Left ventricle myocardium superior (tissue), 1 donor: ENCODE results near the gene PAX8. TPM values are rescaled to one million over a fixed set of nuclear protein-coding genes. Genes with fewer than 3 reads are reported as not detected.
A peak's percentile ranks its signal among the peaks of the same experiment; 100 is the strongest.

Experiments used
- ATAC-seq: fragments of 200-7000 bp; cut with Tn5 transposase; one replicate; pipeline ENCODE4 v1.9.1; 2020; ENCODE audit warnings: mild to moderate bottlenecking, moderate library complexity
- DNase-seq: peaks from one replicate; pipeline ENCODE4 v3.0.0-alpha.2; 2020
- intact Hi-C: fragments of 100-400 bp; cut with micrococcal nuclease; formaldehyde crosslinking; loops from one replicate; pipeline ENCODE4 v1.11.0; 2022
- total RNA-seq: library from RNA; stranded (reverse); fragmentation: NEBNext Ultra II Directional; extraction: Animal tissue kit (Norgen Biotek cat#: 25700); gene quantifications from one replicate; pipeline ENCODE4 v1.2.1, GENCODE V29; 2021
- donor health status: DM: no; HTN: yes; CAD: no; lungs with severe emphysema.

The PAX8 gene
- total RNA-seq, 1 donor from 2014 or later = 0.30 TPM

GRCh38 chr2:113274432-113274831 lies 4.3 kb downstream of the PAX8 start:
- DNase-seq = no peak
- intact Hi-C loops = no loop called here
- no peak for ATAC-seq

- ATAC-seq = no peak
- intact Hi-C loops = no loop called here
- DNase-seq = no peak
Observed at GRCh38 chr2:113273981-113274380, 4.7 kb downstream of the PAX8 start.

GRCh38 chr2:113273027-113273551 lies 5.6 kb downstream of the PAX8 start:
- intact Hi-C loops = no loop called here
- DNase-seq (no peak), ATAC-seq (no peak)

GRCh38 chr2:113272477-113272876 lies 6.2 kb downstream of the PAX8 start:
- intact Hi-C loops = no loop called here
- no peak for DNase-seq
- ATAC-seq = no peak

DNA sequence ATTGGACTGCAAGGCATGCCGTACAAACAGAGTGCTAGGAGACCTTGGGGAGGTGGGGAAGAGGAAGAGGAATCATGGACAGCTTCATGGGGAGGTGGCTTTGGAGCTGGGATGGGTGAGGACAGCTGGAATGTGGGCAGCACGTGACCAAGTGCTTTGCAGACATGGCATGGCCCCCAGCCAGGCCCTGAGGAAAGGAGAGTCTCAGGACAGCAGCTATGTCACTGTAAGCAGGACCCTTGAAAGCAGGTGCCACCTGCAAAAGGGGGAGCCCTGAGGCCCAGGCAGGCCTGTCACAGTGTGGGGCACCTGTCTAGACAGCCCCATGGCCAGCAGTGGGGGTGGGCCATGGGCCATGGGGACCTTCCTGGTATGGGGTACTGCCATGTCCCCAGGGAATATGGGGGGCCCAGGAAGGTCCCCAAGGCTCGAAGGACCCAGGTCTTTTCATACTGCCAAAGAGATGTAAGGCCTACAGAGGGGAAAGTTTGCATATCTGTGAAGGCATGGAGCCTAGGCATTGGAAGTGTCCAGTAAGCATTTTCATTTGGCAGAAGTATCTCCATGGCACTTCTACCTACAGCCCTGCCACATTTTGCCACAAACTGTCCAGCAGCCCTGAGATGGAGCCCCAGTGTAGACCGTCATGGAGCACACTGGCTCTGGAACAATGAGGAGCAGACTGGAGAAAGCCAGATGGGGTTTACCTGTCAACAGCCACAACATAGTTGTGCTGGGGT lies 9.9 kb downstream of the PAX8 start:
- intact Hi-C loops = no loop called here
- DNase-seq = peak; percentile 49
- ATAC-seq = peak; percentile 50

GRCh38 chr2:113266431-113266830 lies 12.3 kb downstream of the PAX8 start:
- intact Hi-C loops = no loop called here
- DNase-seq (no peak), ATAC-seq (peak; percentile 46)

- intact Hi-C loops = no loop called here
- ATAC-seq (no peak), DNase-seq (no peak)
Observed at GRCh38 chr2:113264713-113265403, 13.9 kb downstream of the PAX8 start.

DNA sequence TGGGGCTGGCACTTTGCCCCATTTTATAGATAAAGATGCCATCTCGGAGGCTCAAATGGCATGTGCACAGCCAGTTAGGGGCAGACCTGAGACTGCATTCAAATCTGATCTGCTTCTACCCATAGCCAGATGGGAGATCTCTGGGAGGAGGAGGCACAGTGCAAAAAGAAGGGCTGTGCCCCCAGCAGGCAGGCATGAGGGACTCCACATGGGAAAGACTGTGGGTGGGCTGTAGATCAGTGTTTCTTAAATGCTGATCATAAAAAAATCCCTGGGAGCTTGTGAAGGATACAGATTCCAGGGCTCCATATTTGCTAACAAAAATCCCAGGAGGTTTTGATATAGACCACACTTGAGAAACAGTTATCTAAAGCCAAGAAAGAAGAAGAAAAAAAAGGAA lies 15.2 kb downstream of the PAX8 start:
- ATAC-seq (no peak), DNase-seq (no peak)
- intact Hi-C loops = no loop called here

GRCh38 chr2:113260991-113261390 lies 17.7 kb downstream of the PAX8 start:
- no peak for DNase-seq
- ATAC-seq = peak; percentile 9
- intact Hi-C loops = no loop called here

DNA sequence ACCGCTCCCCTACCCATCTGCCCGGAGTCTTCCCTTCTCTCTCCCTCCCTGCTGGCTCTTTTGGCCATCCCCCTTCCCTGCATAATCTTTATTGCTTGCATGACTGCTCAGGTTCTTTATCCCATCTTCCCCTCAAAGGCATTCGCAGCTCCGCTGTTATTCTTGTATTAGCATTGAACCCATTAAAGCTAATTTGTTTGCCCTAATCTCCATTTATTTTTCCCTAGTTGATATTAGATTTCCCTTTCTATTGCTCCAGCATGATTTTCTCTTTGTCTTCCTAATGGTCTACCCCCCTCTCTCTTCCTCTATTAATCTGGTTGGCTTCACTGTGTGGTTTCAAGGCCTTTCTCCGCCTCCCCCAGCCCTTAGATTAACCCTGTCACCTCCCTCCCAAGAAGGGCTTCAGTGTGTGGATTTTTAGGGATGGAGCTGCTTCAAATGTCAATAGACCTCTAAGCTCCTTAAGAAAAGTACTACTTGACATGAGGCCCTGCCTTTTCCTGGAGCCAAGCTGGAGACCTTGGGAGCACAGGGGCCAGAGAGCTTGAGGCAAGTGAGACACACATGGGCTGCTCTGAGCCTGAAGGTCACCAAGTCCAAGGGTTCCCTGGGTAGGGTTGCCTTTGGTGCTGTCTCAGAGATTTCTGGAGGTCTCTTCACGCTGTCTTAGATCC lies 20.1 kb downstream of the PAX8 start:
- ATAC-seq (no peak), DNase-seq (no peak)
- intact Hi-C loops = no loop called here

GRCh38 chr2:113257516-113258264 lies 21.0 kb downstream of the PAX8 start:
- peak; percentile 87 for ATAC-seq
- intact Hi-C loops = no loop called here
- DNase-seq = no peak

DNA sequence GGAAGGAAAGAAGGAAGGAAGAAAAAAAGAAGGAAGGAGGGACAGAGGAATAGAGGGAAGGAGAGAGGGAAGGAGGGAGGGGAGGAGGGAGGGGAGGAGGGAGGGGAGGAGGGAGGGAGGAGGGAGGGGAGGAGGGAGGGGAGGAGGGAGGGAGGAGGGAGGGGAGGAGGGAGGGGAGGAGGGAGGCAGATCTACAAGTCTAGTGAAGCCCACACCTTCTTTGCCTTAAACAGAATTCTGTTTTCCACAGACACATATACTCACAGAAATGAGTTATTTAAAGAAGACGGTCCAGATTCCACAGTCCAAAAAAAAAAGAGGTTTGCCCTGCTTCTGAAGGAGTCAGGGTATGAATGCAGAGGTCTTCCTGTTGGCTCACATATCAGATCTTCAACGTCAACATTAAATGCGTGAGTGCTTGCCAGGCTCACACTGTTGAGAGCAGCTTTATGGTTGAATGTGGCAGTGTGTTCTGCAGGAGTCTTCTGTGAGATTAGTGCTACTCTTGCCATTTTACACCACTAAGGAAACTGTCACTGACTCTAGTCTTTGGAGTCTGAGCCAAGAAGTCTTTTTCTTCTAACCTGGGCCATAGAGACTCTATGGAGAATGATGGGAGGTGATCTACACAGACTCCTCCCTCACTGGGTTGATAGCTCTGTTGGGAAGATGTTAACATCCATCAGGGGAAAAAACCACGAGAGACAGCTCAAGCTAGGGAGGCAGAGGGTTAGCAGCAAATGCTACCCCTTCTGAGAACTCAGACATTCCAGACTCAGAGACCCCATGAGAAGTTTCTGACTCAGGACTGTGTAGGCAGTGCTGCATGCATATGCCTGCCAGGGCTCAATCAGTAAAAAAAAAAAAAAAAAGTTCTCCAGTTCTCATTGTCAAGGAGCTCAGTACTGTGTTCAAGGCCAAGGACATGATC lies 23.3 kb downstream of the PAX8 start:
- ATAC-seq (no peak), DNase-seq (no peak)
- intact Hi-C loops = no loop called here

DNA sequence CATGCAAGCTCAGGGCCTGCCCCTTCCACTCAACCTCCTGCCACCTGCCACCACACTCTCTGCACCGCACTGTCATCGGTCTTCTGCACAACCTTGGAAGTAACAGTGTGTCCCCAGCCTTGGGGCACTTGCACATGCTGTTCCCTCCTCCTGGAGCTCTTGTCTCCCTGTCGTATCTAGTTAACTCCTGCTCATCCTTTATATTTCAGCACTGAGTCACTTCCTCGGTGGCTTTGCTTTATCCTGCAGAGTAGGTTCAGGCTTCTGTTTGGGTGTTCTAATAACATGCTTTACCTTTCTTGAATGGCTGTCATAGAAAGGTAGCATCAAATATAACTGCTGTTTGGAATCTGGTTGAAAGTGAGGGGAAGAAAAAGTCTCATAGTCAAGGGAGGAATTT lies 25.3 kb downstream of the PAX8 start:
- intact Hi-C loops = no loop called here
- no peak for DNase-seq
- ATAC-seq = no peak

DNA sequence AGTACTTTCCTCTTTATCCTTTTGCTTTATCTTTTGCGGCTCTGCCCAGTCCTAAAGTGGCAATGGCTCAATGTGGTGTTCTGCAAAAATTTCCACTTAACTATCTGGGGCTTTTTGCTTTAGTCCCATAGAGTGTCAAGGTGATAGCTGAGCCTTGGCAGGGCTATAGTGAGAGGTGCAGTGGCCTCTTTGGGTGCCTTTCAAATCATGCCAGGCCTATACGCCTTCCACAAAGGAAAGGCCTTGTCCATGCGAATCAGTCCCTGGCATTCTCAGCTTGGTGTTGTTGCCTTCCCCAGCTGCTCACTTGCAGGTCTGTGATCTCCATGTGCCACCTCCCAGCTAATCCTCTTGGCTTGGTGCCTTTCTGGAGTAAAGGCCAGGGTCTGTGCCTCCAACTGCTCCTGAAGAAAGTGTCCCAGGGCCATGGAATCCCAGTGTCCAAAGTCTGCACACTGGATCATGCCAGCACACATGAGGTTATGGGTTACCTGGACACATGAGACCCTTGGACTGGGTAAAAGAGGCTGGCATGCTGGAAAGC lies 26.6 kb downstream of the PAX8 start:
- DNase-seq (no peak), ATAC-seq (peak; percentile 70)
- intact Hi-C loops = no loop called here

GRCh38 chr2:113251118-113251517 lies 27.6 kb downstream of the PAX8 start:
- intact Hi-C loops = no loop called here
- DNase-seq (no peak), ATAC-seq (no peak)

DNA sequence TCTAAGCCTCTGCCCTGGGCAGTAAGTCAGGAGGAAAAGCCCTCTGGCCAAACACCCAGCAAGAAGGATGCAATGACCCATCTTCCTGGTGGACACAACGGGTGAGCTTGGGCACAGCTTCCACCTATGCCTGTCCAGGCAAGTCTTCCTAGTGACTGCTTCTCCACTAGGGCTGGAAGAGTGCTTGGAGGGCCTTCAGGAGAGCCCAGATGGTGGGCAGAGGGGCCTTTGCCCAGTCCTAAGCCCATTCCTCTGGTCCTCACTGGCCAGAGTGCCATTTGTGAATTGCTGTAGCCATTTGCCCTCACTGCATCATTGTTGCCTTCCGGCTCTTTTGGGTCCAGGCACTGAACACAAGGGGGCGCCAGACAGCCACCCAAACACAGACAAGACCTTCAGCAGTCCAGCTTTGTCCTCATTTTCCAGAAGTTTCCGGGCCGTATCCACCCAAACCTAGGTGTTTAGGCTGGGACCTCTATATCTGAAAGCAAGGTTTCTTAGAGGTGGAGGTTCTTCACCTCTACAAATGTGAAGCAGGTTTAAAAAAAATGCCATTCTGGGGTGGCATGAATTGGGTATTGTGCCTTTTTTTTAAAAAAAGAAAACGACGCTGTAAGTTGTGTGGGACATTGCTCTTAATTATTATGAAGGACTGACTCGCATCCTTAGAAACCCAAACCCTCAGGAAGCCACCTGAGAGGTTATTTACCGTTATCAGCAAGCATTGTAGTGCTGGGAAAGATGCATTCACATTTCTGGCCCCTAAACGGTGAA lies 29.5 kb downstream of the PAX8 start:
- DNase-seq = peak; percentile 85
- peak; percentile 76 for ATAC-seq
- intact Hi-C loops = loop anchor here (10.0 kb wide), 1 partner anchor 116 kb away; no protein-coding TSS in a partner anchor

GRCh38 chr2:113246606-113247005 lies 32.1 kb downstream of the PAX8 start:
- ATAC-seq (no peak), DNase-seq (no peak)
- intact Hi-C loops = loop anchor here (10.0 kb wide), 1 partner anchor 118 kb away; no protein-coding TSS in a partner anchor
